Activated T-cell treated with anti-CD3 and anti-CD28 coated beads for 24 hours (primary cell): Measurements from ENCODE around the gene FKBP11.

Experiments
- DNase-seq: peaks from one replicate; pipeline ENCODE4 v3.0.0-alpha.2; 2020; ENCODE audit warnings: low read depth

The FKBP11 gene

GRCh38 chr12:48925304-48926011 is at the start of gene FKBP11:
FKBP11 (minus strand) TSS chr12:48925492; CDS start chr12:48925428, 64 bp downstream.
- peak; percentile 72 for DNase-seq

- DNase-seq, result no peak
These were observed 48.8 kb upstream of the FKBP11 start for GRCh38 chr12:48973941-48974673.

GRCh38 chr12:48973531-48973930 is 48.2 kb upstream of the FKBP11 start:
- no peak for DNase-seq

- no peak for DNase-seq
These were observed 47.7 kb upstream of the FKBP11 start for GRCh38 chr12:48972952-48973483.

- DNase-seq, result no peak
These were observed 47.1 kb upstream of the FKBP11 start for GRCh38 chr12:48972213-48972951.

- no peak for DNase-seq
These were observed 45.5 kb upstream of the FKBP11 start for GRCh38 chr12:48970702-48971334.

- no peak for DNase-seq
These were observed 44.8 kb upstream of the FKBP11 start for GRCh38 chr12:48969833-48970701.

GRCh38 chr12:48969160-48969771 is 44.0 kb upstream of the FKBP11 start:
- no peak for DNase-seq

- DNase-seq, result no peak
These were observed 43.2 kb upstream of the FKBP11 start for GRCh38 chr12:48968467-48968866.

- no peak for DNase-seq
These were observed 42.7 kb upstream of the FKBP11 start for GRCh38 chr12:48967991-48968390.

GRCh38 chr12:48966177-48966895 is 41.0 kb upstream of the FKBP11 start:
- DNase-seq, result no peak

GRCh38 chr12:48965298-48965838 is 40.1 kb upstream of the FKBP11 start:
- DNase-seq, result no peak

GRCh38 chr12:48961801-48962200 is 36.5 kb upstream of the FKBP11 start:
- DNase-seq, result no peak

- DNase-seq, result no peak
These were observed 36.0 kb upstream of the FKBP11 start for GRCh38 chr12:48961331-48961730.

- DNase-seq, result no peak
These were observed 35.5 kb upstream of the FKBP11 start for GRCh38 chr12:48960834-48961233.

GRCh38 chr12:48958049-48958388 is 32.7 kb upstream of the FKBP11 start:
- DNase-seq, result no peak

- DNase-seq, result peak; percentile 86
These were observed 32.1 kb upstream of the FKBP11 start, which contains the start of gene ARF3 for GRCh38 chr12:48957141-48958048. ARF3 (minus strand) TSS chr12:48957487; CDS start chr12:48941095, 16,392 bp downstream.

- no peak for DNase-seq
These were observed 31.2 kb upstream of the FKBP11 start for GRCh38 chr12:48956279-48957140.
